Glomerular visceral epithelial cell (primary cell): ENCODE measurements around the gene TACC2.
A peak's percentile ranks its signal among the peaks of the same experiment; 100 is the strongest.

Experiments
- DNase-seq: peaks from one replicate; pipeline ENCODE4 v3.0.0-alpha.2; 2016; ENCODE audit errors: extremely low spot score

Gene TACC2

DNA sequence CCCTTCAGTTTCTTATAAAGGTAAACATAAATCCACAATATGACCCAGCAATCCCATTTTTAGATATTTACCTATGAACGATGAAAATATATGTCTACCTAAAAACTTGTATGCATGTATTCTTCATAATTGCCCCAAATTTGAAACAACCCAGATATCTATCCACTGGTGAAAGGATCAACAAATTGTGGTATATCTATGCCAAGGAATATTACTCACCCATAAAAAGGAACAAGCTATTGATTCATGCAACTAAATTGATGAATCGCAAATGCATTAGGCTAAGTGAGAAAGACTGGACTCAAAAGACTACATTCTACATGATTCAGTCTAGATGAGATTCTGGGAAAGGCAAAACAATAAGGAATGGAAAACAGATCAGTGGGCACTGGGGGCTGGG lies 156.2 kb downstream of the TACC2 start:
- DNase-seq, result no peak

DNA sequence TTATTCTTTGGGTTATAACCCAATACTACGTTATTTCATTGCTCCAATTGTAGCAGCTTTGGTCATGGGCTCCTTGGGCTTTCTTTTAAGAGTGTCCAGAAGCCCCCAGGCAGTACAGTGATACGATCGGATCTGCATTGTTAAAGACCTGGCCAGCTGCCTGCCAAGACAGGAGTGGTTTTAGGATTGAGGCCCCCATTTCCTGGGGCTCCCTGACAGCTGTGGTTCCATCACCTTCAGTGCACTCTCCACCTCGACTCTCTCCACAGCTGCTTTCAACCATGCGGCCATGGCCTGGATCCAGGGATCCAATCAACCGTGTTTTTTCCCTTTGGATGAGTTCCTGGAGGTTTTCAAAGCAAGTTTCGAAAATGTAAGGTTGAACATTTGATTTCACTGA lies 158.7 kb downstream of the TACC2 start:
- peak; percentile 89 for DNase-seq

DNA sequence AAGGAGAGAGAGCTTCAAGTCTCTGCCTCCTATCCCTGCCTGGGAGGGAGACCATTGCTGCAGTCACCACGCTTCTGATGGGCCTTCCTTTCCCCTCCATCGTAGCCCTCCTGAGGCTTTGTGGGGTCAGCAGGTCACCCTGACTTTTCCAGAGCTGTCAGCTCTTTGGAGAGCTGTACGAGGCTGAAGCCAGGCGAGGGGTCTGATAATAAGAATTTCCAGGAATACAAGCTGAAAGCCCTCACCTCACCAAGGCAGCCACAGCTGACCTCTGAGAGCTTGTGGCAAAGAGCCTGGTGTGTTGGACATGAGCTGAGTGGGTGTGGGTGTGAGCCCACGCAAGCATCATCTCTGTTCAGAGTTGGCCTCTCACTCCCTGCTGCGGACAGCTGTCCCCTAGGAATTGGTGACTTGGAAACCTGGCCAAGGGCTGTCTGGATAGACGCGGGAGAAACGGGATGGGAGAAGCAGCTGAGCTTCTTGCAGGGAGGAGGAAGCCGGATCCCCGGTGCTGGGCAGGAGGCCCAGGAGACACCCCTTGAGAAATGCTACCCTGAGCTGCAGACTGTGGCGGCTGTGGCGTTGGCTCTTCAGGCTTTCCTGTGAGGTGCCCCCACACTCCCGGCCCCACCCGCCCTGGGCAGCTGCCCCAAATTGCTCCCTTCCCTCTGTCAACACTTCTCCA lies 160.1 kb downstream of the TACC2 start:
- no peak for DNase-seq

DNA sequence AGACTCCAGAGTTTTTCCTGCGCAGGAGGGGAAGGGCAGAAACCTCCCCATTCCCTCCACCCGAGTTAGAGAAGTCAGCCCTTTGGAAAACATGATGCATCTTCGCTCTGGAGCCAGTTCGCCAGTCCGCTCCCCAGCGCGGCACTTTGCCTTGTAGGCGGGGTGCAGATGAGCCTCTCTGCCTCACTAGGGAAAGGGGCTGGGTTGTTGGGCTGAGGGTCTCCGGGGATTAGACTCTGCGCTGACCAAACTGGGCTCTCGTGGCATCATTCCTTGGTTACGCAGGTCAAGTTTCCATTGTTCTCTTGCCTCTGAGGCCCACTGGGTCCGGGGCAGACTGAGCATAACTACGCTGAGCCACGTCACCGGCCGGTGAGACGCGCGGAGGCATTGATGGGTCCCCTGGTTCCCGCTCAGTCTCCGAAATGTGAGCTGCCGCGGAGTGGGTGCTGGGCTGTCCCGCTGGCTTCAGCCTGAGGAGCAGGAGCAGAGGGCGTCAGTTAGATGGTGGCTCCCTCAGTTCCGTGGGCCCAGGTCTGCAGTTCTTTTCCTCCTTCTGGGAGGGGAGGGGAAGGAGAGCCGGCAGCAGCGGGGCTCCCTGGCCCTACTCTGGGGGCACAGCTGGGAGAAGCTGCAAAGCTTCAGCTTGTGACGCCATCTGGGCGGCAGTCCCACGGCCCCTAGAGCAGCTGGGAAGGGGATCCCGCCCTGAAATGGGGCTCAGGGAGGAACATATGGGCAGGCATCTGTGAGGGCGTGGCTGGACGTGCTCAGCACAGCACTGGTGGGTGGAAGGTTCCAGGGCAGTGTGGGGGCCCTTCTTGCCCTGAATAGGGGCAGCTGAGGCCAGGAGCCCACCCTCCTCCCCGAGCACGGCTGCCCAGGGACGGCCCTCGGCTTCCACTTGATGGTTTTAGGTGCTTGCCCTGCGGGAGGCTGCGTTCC lies 160.9 kb downstream of the TACC2 start:
- no peak for DNase-seq

GRCh38 chr10:122151121-122151694 lies 162.2 kb downstream of the TACC2 start:
- no peak for DNase-seq

GRCh38 chr10:122152544-122152943 lies 163.6 kb downstream of the TACC2 start:
- no peak for DNase-seq

GRCh38 chr10:122154031-122154544 lies 165.1 kb downstream of the TACC2 start:
- no peak for DNase-seq

GRCh38 chr10:122154545-122155366 lies 165.8 kb downstream of the TACC2 start:
- no peak for DNase-seq

- DNase-seq, result no peak
These were observed 168.5 kb downstream of the TACC2 start for GRCh38 chr10:122157451-122157850.

DNA sequence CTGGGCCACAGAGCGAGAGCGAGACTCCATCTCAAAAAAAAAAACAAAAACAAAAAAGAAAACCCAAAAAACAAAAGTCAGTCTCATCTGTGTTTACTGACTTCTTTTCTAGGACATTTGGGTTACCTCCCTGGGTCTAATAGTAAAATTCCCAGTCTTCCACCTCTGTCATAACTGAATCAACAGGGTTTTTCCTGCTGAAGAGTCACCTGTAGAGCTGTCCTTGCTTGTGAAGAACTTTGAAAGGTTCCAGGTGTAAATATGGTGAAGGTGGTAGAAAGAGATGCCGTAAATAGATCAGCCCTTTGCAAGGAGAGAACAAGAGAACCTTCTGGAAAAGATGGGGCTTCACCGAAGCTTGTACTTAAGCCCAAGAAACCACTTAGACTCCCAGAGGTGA lies 169.4 kb downstream of the TACC2 start:
- DNase-seq, result no peak

- no peak for DNase-seq
These were observed 170.4 kb downstream of the TACC2 start for GRCh38 chr10:122159141-122159970.

DNA sequence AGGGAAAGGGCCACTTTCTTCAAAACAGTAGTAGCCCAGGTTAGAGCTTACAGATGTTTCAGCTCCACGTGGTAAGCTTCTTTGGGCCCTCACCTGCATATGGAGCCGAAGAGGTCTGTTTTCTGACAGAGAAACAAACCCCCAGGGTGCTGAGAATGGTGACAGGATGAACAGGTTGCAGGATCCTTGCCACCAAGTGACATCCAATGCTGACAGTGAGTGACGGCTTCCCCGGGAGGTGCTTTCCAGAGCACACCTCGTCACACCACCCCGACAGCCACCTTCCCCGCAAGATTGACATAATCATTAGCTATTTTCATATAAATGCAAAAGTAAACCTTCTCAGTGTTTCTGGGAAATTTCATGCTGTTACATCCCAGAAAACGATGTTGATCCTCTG lies 172.8 kb downstream of the TACC2 start:
- DNase-seq, result no peak

DNA sequence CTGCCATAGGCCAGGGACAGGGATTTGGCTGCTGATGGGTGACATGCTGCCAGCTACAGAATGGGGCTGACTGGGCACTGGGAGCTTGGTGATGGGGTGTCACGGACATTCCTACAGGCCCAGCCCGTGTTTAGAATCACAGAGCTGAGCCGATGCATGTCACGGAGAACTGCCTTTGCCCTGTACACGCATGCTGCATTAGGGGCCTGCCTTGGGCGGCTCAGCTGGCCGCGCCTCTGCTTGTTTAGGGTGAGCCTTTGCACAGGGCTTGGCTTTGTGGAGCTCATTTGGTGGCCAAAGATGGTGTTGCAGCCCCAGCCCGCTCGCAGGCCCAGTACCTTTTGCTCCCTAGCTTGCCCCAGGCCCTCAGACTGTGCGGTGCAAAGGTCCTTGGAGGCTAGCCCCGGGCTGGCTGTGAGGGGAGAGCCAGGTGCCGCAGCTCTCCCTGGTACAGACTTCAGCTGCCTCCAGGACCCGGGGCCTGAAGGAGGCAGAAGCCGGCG lies 173.8 kb downstream of the TACC2 start:
- DNase-seq, result no peak

- DNase-seq, result peak; percentile 34
These were observed 174.4 kb downstream of the TACC2 start for GRCh38 chr10:122163174-122164022.

- DNase-seq, result no peak
These were observed 175.1 kb downstream of the TACC2 start for GRCh38 chr10:122164023-122164601.

- peak; percentile 64 for DNase-seq
These were observed 176.0 kb downstream of the TACC2 start for GRCh38 chr10:122164815-122165483.

GRCh38 chr10:122165484-122166276 lies 176.7 kb downstream of the TACC2 start:
- DNase-seq, result no peak

- no peak for DNase-seq
These were observed 179.1 kb downstream of the TACC2 start for GRCh38 chr10:122168101-122168500.
